H1 (cell line): ENCODE measurements around the gene ZNF443.
"Not testable (repeated sequence)": the region's sequence is repeated elsewhere in the genome, so short reads cannot be mapped to it uniquely, and the experiment has no call there.

ENCODE experiments used
- CEBPB ChIP-seq: IDR thresholded peaks from 2 replicates; pipeline ENCODE4 v1.6.1; 2012; ENCODE audit warnings: low read depth, low read length
- ZNF274 ChIP-seq: IDR thresholded peaks from 2 replicates; pipeline ENCODE4 v1.7.0; 2012; ENCODE audit warnings: low read length, borderline replicate concordance; ENCODE audit errors: extremely low read depth

DNA sequence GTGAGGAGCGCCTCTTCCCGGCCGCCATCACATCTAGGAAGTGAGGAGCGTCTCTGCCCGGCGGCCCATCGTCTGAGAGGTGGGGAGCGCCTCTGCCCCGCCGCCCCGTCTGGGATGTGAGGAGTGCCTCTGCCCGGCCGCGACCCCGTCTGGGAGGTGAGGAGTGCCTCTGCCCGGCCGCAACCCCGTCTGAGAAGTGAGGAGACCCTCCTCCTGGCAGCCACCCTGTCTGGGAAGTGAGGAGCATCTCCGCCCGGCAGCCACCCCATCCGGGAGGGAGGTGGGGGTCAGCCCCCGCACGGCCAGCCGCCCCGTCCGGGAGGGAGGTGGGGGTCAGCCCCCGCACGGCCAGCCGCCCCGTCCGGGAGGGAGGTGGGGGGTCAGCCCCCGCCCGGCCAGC is 26.8 kb upstream of the ZNF443 start:
- TF ChIP-seq CEBPB, ZNF274: not testable (repeated sequence)
